PC-3 (cell line): ENCODE data around the gene SNRPA. TPM values are rescaled to one million over a fixed set of nuclear protein-coding genes. Genes with fewer than 3 reads are reported as not detected.

ENCODE experiments used
- ATAC-seq: fragments of 200-7000 bp; cut with Tn5 transposase; 2 replicates; pipeline ENCODE4 v1.9.1; 2020; ENCODE audit warnings: mild to moderate bottlenecking, moderate library complexity
- BruUV-seq: library from RNA; stranded (reverse); fragments of 400-500 nt; replicated peaks from 2 replicates; lab custom pipeline; 2021; lab: Mats Ljungman, UMichigan
- CTCF ChIA-PET: fragments of 300-600 bp; sonication (Branson Sonifier 250); formaldehyde crosslinking; loops from one replicate; lab custom pipeline; 2022; ENCODE audit warnings: antibody characterized with exemption; lab: Charles Lee
- POLR2A ChIA-PET: fragments of 300-600 bp; sonication (Branson Sonifier 250); formaldehyde crosslinking; loops from one replicate; lab custom pipeline; 2022; ENCODE audit warnings: antibody characterized with exemption; ENCODE audit not compliant: unreplicated experiment; lab: Charles Lee
- DNase-seq: peaks from one replicate; pipeline ENCODE4 v3.0.0-alpha.2; 2015
- H2AFZ ChIP-seq: fragments of 300-600 bp; sonication (generic); 2 replicates; pipeline ENCODE4 v1.6.0; 2016; ENCODE audit warnings: antibody characterized with exemption, low read length
- H3F3A ChIP-seq: fragments of 300-600 bp; sonication (generic); one replicate; pipeline ENCODE4 v1.6.0; 2017; ENCODE audit warnings: antibody characterized with exemption, low read length, control low read depth, mild to moderate bottlenecking; ENCODE audit not compliant: unreplicated experiment
- H3K27ac ChIP-seq: fragments of 300-600 bp; sonication (generic); 2 replicates; pipeline ENCODE4 v1.5.1; 2016; ENCODE audit warnings: mild to moderate bottlenecking, low read length
- H3K27me3 ChIP-seq: fragments of 300-600 bp; sonication (generic); 2 replicates; pipeline ENCODE4 v1.6.1; 2016; ENCODE audit warnings: low read length, mixed read lengths
- H3K36me3 ChIP-seq: fragments of 300-600 bp; sonication (generic); 2 replicates; pipeline ENCODE4 v1.6.1; 2016; ENCODE audit warnings: low read depth, mixed run types, low read length, mixed read lengths
- H3K4me1 ChIP-seq: fragments of 300-600 bp; sonication (generic); 2 replicates; pipeline ENCODE4 v1.5.1; 2016; ENCODE audit warnings: low read length; ENCODE audit not compliant: insufficient read depth
- H3K4me2 ChIP-seq: fragments of 300-600 bp; sonication (generic); 2 replicates; pipeline ENCODE4 v1.6.0; 2016; ENCODE audit warnings: low read length
- H3K4me3 ChIP-seq: fragments of 300-600 bp; sonication (generic); 2 replicates; pipeline ENCODE4 v1.5.1; 2016; ENCODE audit warnings: mild to moderate bottlenecking, low read length, mixed read lengths
- H3K79me2 ChIP-seq: fragments of 300-600 bp; sonication (generic); 2 replicates; pipeline ENCODE4 v1.6.1; 2017; ENCODE audit warnings: low read length, mixed read lengths
- H3K9ac ChIP-seq: fragments of 300-600 bp; sonication (generic); 2 replicates; pipeline ENCODE4 v1.6.0; 2016; ENCODE audit warnings: mild to moderate bottlenecking, low read length
- H3K9me2 ChIP-seq: fragments of 300-600 bp; sonication (generic); replicated peaks from 2 replicates; pipeline ENCODE4 v1.6.1; 2016; ENCODE audit warnings: mixed run types, low read length, mixed read lengths
- H3K9me3 ChIP-seq: fragments of 300-600 bp; sonication (generic); 2 replicates; pipeline ENCODE4 v1.6.1; 2016; ENCODE audit warnings: low read length, mixed read lengths
- H4K20me1 ChIP-seq: fragments of 300-600 bp; sonication (generic); 2 replicates; pipeline ENCODE4 v1.6.1; 2016; ENCODE audit warnings: low read length, mixed read lengths
- EZH2 ChIP-seq: fragments of 300-600 bp; sonication (generic); IDR thresholded peaks from one replicate; pipeline ENCODE4 v1.6.1; 2017; ENCODE audit warnings: antibody characterized with exemption, mild to moderate bottlenecking, low read length; ENCODE audit not compliant: unreplicated experiment
- EZH2phosphoT487 ChIP-seq: fragments of 300-600 bp; sonication (generic); IDR thresholded peaks from 2 replicates; pipeline ENCODE4 v1.6.1; 2018; ENCODE audit warnings: mild to moderate bottlenecking, antibody characterized with exemption, low read length, borderline replicate concordance
- intact Hi-C: fragments of 100-400 bp; cut with micrococcal nuclease; formaldehyde crosslinking; loops from 2 replicates; pipeline ENCODE4 v1.9.0; 2023
- total RNA-seq: library from RNA; depleted of rRNA; stranded (reverse); fragments of >200 nt; gene quantifications from 2 replicates; pipeline ENCODE4 v1.2.3, GENCODE V29; 2014
- TF ChIP-seq, protein P1 (sequence below): fragments of 300-600 bp; sonication (generic); conservative IDR thresholded peaks from 2 replicates; pipeline ENCODE4 v1.5.1; 2017; ENCODE audit warnings: antibody characterized with exemption, low read depth, mild to moderate bottlenecking, low read length

The SNRPA gene
- total RNA-seq, 1 experiment from 2014 or later, result 243 TPM

DNA sequence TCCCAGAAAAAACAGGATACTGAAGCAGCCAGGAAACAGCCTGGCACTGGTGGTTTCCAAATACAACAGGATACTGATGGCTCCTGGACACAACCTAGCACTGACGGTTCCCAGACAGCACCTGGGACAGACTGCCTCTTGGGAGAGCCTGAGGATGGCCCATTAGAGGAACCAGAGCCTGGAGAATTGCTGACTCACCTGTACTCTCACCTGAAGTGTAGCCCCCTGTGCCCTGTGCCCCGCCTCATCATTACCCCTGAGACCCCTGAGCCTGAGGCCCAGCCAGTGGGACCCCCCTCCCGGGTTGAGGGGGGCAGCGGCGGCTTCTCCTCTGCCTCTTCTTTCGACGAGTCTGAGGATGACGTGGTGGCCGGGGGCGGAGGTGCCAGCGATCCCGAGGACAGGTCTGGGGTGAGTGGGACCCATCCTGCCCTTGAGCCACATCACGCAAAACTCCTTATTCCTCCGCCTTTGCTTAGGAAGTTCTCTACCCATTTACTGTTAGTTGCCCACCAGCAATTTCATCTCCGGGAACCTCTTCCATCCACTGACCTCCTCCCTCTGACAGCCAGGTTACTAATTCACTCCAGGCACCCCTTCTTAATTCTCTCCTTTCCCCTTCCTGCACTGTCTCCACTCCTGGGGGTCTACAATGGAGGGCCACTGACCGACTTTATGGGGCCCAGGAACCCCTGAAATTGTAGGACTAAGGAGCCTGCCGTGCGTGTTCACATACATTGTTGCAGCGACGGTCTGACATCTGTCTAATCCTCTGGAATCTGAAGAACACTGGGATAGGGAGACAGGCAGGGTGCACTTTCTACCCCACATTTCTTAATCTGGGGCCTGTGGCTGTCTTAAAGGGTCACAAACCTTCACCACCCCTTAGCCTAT is 32.9 kb upstream of the SNRPA start:
- no TSS peak for BruUV-seq
- Histone ChIP-seq H3K9me3 (no peaks in the 10 kb centered on the region), H3K36me3 (no peaks in the 10 kb centered on the region), H3K4me2 (peak overlapping the region; percentile 95), H3K9ac (peak overlapping the region; percentile 99), H2AFZ (no peak overlapping the region), H3K4me1 (peaks cover 35% of the 10 kb centered on the region), H4K20me1 (peaks cover 23% of the 10 kb centered on the region), H3K27ac (peak overlapping the region; percentile 100), H3K4me3 (peak overlapping the region; percentile 99), H3K27me3 (no peaks in the 10 kb centered on the region), H3K9me2 (no peaks in the 10 kb centered on the region), H3F3A (no peaks in the 10 kb centered on the region), H3K79me2 (peaks cover 58% of the 10 kb centered on the region)
- no peak for ATAC-seq
- DNase-seq, result peak; percentile 26
- POLR2A ChIA-PET, result no interaction called here
- intact Hi-C loops, result loop anchor here (2.0 to 5.0 kb wide), 2 partner anchors 33 to 56 kb away; partner anchors contain the start of genes ACTMAP and SNRPA
- TF ChIP-seq, protein P1, sequence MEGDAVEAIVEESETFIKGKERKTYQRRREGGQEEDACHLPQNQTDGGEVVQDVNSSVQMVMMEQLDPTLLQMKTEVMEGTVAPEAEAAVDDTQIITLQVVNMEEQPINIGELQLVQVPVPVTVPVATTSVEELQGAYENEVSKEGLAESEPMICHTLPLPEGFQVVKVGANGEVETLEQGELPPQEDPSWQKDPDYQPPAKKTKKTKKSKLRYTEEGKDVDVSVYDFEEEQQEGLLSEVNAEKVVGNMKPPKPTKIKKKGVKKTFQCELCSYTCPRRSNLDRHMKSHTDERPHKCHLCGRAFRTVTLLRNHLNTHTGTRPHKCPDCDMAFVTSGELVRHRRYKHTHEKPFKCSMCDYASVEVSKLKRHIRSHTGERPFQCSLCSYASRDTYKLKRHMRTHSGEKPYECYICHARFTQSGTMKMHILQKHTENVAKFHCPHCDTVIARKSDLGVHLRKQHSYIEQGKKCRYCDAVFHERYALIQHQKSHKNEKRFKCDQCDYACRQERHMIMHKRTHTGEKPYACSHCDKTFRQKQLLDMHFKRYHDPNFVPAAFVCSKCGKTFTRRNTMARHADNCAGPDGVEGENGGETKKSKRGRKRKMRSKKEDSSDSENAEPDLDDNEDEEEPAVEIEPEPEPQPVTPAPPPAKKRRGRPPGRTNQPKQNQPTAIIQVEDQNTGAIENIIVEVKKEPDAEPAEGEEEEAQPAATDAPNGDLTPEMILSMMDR, result no peak
- TF ChIP-seq EZH2phosphoT487 (no peak), EZH2 (no peak)
- CTCF ChIA-PET, result no interaction called here

DNA sequence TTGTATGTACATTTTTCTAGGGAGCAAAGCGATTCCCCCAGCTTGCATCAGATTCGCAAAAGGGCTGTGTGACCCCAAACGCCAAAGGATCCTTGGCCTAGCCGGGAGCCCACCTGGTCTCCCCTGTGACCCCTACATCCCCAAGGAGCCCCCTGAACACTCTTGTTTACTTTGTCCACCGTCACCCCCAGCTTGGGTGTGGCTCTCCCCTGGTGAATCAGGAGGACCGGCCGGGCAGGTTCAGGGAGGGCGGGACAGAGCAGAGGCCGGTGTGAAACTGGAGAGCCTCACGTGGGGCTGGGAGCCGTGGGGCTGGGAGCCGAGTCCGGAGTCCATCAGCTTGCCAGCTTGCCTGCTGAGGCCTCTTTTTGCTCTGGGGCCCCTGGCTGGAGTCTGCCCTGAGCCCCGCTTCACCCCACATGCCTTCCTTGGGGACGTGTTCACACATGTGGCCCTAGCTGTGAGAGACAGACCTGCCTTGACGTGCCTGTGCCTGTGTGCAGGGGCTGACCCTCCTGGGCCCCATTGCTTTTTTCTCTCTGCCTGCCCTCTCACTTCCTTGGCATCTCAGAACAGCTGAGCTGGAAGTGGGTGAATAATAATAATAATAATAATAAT is 32.1 kb upstream of the SNRPA start:
- H2AFZ ChIP-seq, result no peak overlapping the region
- peak overlapping the region; percentile 95 for H3K4me2 ChIP-seq
- no peaks in the 10 kb centered on the region for H3K27me3 ChIP-seq
- peaks cover 23% of the 10 kb centered on the region for H4K20me1 ChIP-seq
- H3K4me3 ChIP-seq, result peak overlapping the region; percentile 99
- POLR2A ChIA-PET, result no interaction called here
- peak; percentile 16 for ATAC-seq
- TF ChIP-seq, protein P1, result no peak
- TF ChIP-seq EZH2 (no peak), EZH2phosphoT487 (no peak)
- no peaks in the 10 kb centered on the region for H3K9me3 ChIP-seq
- H3K79me2 ChIP-seq, result peaks cover 66% of the 10 kb centered on the region
- H3K36me3 ChIP-seq, result no peaks in the 10 kb centered on the region
- H3F3A ChIP-seq, result no peaks in the 10 kb centered on the region
- intact Hi-C loops, result loop anchor here (5.0 kb wide), 1 partner anchor 57 kb away; no protein-coding TSS in a partner anchor
- CTCF ChIA-PET, result no interaction called here
- peaks cover 35% of the 10 kb centered on the region for H3K4me1 ChIP-seq
- H3K27ac ChIP-seq, result peak overlapping the region; percentile 100
- DNase-seq, result peak; percentile 72
- H3K9me2 ChIP-seq, result no peaks in the 10 kb centered on the region
- peak overlapping the region; percentile 99 for H3K9ac ChIP-seq
- no TSS peak for BruUV-seq
